ENCODE measurements around the gene PGR.

DNA sequence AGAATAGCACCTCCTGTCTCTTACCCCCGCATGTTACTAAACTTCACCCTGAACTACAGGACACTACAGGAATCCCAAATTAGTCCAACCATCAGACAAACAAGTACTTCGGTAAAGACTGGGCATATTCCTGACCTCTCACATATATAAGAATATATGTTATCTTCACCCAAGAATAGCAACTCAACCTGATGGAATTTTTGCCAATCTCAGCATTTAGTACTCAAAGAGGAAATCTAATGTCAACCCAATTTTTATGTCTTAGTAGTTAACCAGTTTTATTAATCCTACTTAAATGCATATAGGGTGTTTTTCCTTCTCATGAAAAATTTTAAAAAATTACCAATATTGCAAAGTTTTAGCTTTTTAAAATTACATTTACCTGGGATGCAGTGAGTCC, 26.2 kb downstream of the PGR start:
- TF ChIP-seq TEAD4 (IDR thresholded peaks at IDR 0.05) = no peak
- TF ChIP-seq EP300 (IDR thresholded peaks at IDR 0.05; ENCODE audit: borderline replicate concordance) = no peak
- no peak for TF ChIP-seq RAD21 (IDR thresholded peaks at IDR 0.05; ENCODE audit: low read depth)
- TF ChIP-seq CREB1 (IDR thresholded peaks at IDR 0.05; ENCODE audit: low read depth) = no peak
- TF ChIP-seq, protein P1, sequence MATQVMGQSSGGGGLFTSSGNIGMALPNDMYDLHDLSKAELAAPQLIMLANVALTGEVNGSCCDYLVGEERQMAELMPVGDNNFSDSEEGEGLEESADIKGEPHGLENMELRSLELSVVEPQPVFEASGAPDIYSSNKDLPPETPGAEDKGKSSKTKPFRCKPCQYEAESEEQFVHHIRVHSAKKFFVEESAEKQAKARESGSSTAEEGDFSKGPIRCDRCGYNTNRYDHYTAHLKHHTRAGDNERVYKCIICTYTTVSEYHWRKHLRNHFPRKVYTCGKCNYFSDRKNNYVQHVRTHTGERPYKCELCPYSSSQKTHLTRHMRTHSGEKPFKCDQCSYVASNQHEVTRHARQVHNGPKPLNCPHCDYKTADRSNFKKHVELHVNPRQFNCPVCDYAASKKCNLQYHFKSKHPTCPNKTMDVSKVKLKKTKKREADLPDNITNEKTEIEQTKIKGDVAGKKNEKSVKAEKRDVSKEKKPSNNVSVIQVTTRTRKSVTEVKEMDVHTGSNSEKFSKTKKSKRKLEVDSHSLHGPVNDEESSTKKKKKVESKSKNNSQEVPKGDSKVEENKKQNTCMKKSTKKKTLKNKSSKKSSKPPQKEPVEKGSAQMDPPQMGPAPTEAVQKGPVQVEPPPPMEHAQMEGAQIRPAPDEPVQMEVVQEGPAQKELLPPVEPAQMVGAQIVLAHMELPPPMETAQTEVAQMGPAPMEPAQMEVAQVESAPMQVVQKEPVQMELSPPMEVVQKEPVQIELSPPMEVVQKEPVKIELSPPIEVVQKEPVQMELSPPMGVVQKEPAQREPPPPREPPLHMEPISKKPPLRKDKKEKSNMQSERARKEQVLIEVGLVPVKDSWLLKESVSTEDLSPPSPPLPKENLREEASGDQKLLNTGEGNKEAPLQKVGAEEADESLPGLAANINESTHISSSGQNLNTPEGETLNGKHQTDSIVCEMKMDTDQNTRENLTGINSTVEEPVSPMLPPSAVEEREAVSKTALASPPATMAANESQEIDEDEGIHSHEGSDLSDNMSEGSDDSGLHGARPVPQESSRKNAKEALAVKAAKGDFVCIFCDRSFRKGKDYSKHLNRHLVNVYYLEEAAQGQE (IDR thresholded peaks at IDR 0.05; ENCODE audit: low read depth) = no peak
- no peak for TF ChIP-seq FOXM1 (IDR thresholded peaks at IDR 0.05; ENCODE audit: borderline replicate concordance, low read depth)
- no peak for TF ChIP-seq TCF12 (IDR thresholded peaks at IDR 0.05; ENCODE audit: low read depth)
- no peak for TF ChIP-seq TAF1 (IDR thresholded peaks at IDR 0.05; ENCODE audit: low read depth)
- TF ChIP-seq, protein P2, sequence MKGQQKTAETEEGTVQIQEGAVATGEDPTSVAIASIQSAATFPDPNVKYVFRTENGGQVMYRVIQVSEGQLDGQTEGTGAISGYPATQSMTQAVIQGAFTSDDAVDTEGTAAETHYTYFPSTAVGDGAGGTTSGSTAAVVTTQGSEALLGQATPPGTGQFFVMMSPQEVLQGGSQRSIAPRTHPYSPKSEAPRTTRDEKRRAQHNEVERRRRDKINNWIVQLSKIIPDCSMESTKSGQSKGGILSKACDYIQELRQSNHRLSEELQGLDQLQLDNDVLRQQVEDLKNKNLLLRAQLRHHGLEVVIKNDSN (IDR thresholded peaks at IDR 0.05) = no peak
- TF ChIP-seq EGR1 (IDR thresholded peaks at IDR 0.05) = no peak

Measured in Ishikawa (cell line).